Mucosa of rectum (tissue), 2 donors: Measurements from ENCODE around the gene CACNA1S.

ENCODE experiments used
- H3K27ac ChIP-seq, 2 donors: one replicate each; pipeline ENCODE4 v1.7.0; 2013; ENCODE audit warnings: inconsistent platforms in 2 of 2, low read depth in 2 of 2, low read length in 2 of 2
- H3K27me3 ChIP-seq, 2 donors: one replicate each; pipeline ENCODE4 v1.7.0; 2013; ENCODE audit warnings: low read length in 2 of 2; ENCODE audit not compliant: control insufficient read depth in 2 of 2, insufficient read depth in 2 of 2
- H3K36me3 ChIP-seq, 2 donors: one replicate each; pipeline ENCODE4 v1.7.0; 2013; ENCODE audit warnings: low read length in 2 of 2; ENCODE audit not compliant: control insufficient read depth in 2 of 2, insufficient read depth in 2 of 2
- H3K4me1 ChIP-seq, 2 donors: one replicate each; pipeline ENCODE4 v1.7.0; 2013; ENCODE audit warnings: low read length in 2 of 2, mild to moderate bottlenecking in 1 of 2; ENCODE audit not compliant: control insufficient read depth in 2 of 2, insufficient read depth in 2 of 2
- H3K4me3 ChIP-seq, 2 donors: one replicate each; pipeline ENCODE4 v1.7.0; 2013; ENCODE audit warnings: low read length in 2 of 2
- H3K9ac ChIP-seq, 2 donors: one replicate each; pipeline ENCODE4 v1.7.0; 2013; ENCODE audit warnings: low read length in 2 of 2, low read depth in 1 of 2, mild to moderate bottlenecking in 1 of 2
- H3K9me3 ChIP-seq, 2 donors: one replicate each; pipeline ENCODE4 v1.7.0; 2013; ENCODE audit warnings: low read length in 2 of 2; ENCODE audit not compliant: control insufficient read depth in 2 of 2
- donor health status: healthy.
- donor health status: Normal muscosa, but diverticular disease.

The CACNA1S gene

GRCh38 chr1:201140235-201140940 is 28.2 kb upstream of the CACNA1S start:
- H3K27me3 ChIP-seq, result no peaks in the 10 kb centered on the region
- no peak overlapping the region for H3K4me3 ChIP-seq
- H3K27ac ChIP-seq, result no peak overlapping the region
- peaks cover 2 to 4% of the 10 kb centered on the region in 2 donors for H3K4me1 ChIP-seq
- H3K9ac ChIP-seq, result no peak overlapping the region
- no peaks in the 10 kb centered on the region for H3K9me3 ChIP-seq
- H3K36me3 ChIP-seq, result peaks cover 33 to 35% of the 10 kb centered on the region in 2 donors

- Histone ChIP-seq H3K36me3 (peaks cover 29 to 35% of the 10 kb centered on the region in 2 donors), H3K4me1 (peaks cover 2 to 4% of the 10 kb centered on the region in 2 donors), H3K4me3 (no peak overlapping the region), H3K27ac (no peak overlapping the region), H3K9ac (no peak overlapping the region), H3K27me3 (no peaks in the 10 kb centered on the region), H3K9me3 (no peaks in the 10 kb centered on the region)
Measured at GRCh38 chr1:201139756-201140155, 27.5 kb upstream of the CACNA1S start.

GRCh38 chr1:201139306-201139705 is 27.1 kb upstream of the CACNA1S start:
- H3K9me3 ChIP-seq, result no peaks in the 10 kb centered on the region
- H3K9ac ChIP-seq, result no peak overlapping the region
- H3K36me3 ChIP-seq, result peaks cover 24 to 30% of the 10 kb centered on the region in 2 donors
- H3K27me3 ChIP-seq, result no peaks in the 10 kb centered on the region
- no peak overlapping the region for H3K27ac ChIP-seq
- peaks cover 2 to 4% of the 10 kb centered on the region in 2 donors for H3K4me1 ChIP-seq
- H3K4me3 ChIP-seq, result no peak overlapping the region

- no peak overlapping the region for H3K4me3 ChIP-seq
- H3K36me3 ChIP-seq, result peaks cover 17 to 21% of the 10 kb centered on the region in 2 donors
- no peaks in the 10 kb centered on the region for H3K9me3 ChIP-seq
- H3K9ac ChIP-seq, result no peak overlapping the region
- peaks cover 2 to 4% of the 10 kb centered on the region in 2 donors for H3K4me1 ChIP-seq
- H3K27me3 ChIP-seq, result no peaks in the 10 kb centered on the region
- H3K27ac ChIP-seq, result peak overlapping the region in 1 of 2 donors; percentile 5
Measured at GRCh38 chr1:201138311-201138840, 26.1 kb upstream of the CACNA1S start.

- no peak overlapping the region for H3K4me3 ChIP-seq
- peaks cover 2 to 4% of the 10 kb centered on the region in 2 donors for H3K4me1 ChIP-seq
- peak overlapping the region in 1 of 2 donors; percentile 5 for H3K27ac ChIP-seq
- H3K36me3 ChIP-seq, result peaks cover 14 to 16% of the 10 kb centered on the region in 2 donors
- H3K9me3 ChIP-seq, result no peaks in the 10 kb centered on the region
- H3K27me3 ChIP-seq, result no peaks in the 10 kb centered on the region
- H3K9ac ChIP-seq, result no peak overlapping the region
Measured at GRCh38 chr1:201137579-201138310, 25.5 kb upstream of the CACNA1S start.

- Histone ChIP-seq H3K36me3 (peaks cover 10 to 13% of the 10 kb centered on the region in 2 donors), H3K27ac (no peak overlapping the region), H3K9me3 (no peaks in the 10 kb centered on the region), H3K4me1 (peaks cover 2 to 4% of the 10 kb centered on the region in 2 donors), H3K4me3 (no peak overlapping the region), H3K27me3 (no peaks in the 10 kb centered on the region), H3K9ac (no peak overlapping the region)
Measured at GRCh38 chr1:201137024-201137392, 24.8 kb upstream of the CACNA1S start.

GRCh38 chr1:201136355-201137023 is 24.3 kb upstream of the CACNA1S start:
- Histone ChIP-seq H3K9me3 (no peaks in the 10 kb centered on the region), H3K36me3 (peaks cover 9 to 10% of the 10 kb centered on the region in 2 donors), H3K9ac (no peak overlapping the region), H3K27me3 (no peaks in the 10 kb centered on the region), H3K27ac (no peak overlapping the region), H3K4me3 (no peak overlapping the region), H3K4me1 (peaks cover under 1 to 4% of the 10 kb centered on the region in 2 donors)

GRCh38 chr1:201134405-201134804 is 22.2 kb upstream of the CACNA1S start:
- Histone ChIP-seq H3K4me3 (no peak overlapping the region), H3K9me3 (no peaks in the 10 kb centered on the region), H3K4me1 (peaks cover 0 to 4% of the 10 kb centered on the region in 2 donors), H3K27me3 (no peaks in the 10 kb centered on the region), H3K36me3 (peaks cover 7 to 9% of the 10 kb centered on the region in 2 donors), H3K9ac (no peak overlapping the region), H3K27ac (no peak overlapping the region)

- Histone ChIP-seq H3K36me3 (peaks cover 4 to 6% of the 10 kb centered on the region in 2 donors), H3K9me3 (no peaks in the 10 kb centered on the region), H3K27ac (no peak overlapping the region), H3K4me1 (peaks cover 0 to 5% of the 10 kb centered on the region in 2 donors), H3K4me3 (no peak overlapping the region), H3K27me3 (no peaks in the 10 kb centered on the region), H3K9ac (no peak overlapping the region)
Measured at GRCh38 chr1:201131398-201131797, 19.2 kb upstream of the CACNA1S start.

- Histone ChIP-seq H3K4me1 (peaks cover 0 to 5% of the 10 kb centered on the region in 2 donors), H3K27ac (no peak overlapping the region), H3K9me3 (no peaks in the 10 kb centered on the region), H3K9ac (no peak overlapping the region), H3K27me3 (no peaks in the 10 kb centered on the region), H3K36me3 (no peaks in the 10 kb centered on the region), H3K4me3 (no peak overlapping the region)
Measured at GRCh38 chr1:201128962-201129361, 16.7 kb upstream of the CACNA1S start.
